Endothelial cell (in vitro differentiated cells): ENCODE data around the gene USP5. TPM values are rescaled to one million over a fixed set of nuclear protein-coding genes. Genes with fewer than 3 reads are reported as not detected.

Source experiments
- DNase-seq: peaks from one replicate; pipeline ENCODE4 v3.0.0; 2021; ENCODE audit warnings: low spot score
- H3K27ac Mint-ChIP-seq: one replicate; pipeline ENCODE4 v1.8.0; 2021; ENCODE audit warnings: mixed read lengths, inconsistent platforms; ENCODE audit not compliant: unreplicated experiment
- H3K27me3 Mint-ChIP-seq: one replicate; pipeline ENCODE4 v1.8.0; 2021; ENCODE audit warnings: mild to moderate bottlenecking, moderate library complexity, mixed read lengths, inconsistent platforms; ENCODE audit not compliant: unreplicated experiment
- H3K36me3 Mint-ChIP-seq: one replicate; pipeline ENCODE4 v1.8.0; 2021; ENCODE audit warnings: mild to moderate bottlenecking, low read depth, mixed read lengths, inconsistent platforms; ENCODE audit not compliant: unreplicated experiment
- H3K4me1 Mint-ChIP-seq: one replicate; pipeline ENCODE4 v1.8.0; 2021; ENCODE audit warnings: mild to moderate bottlenecking, mixed read lengths, inconsistent platforms; ENCODE audit not compliant: unreplicated experiment
- H3K4me3 Mint-ChIP-seq: one replicate; pipeline ENCODE4 v1.8.0; 2021; ENCODE audit warnings: mild to moderate bottlenecking, mixed read lengths, inconsistent platforms; ENCODE audit not compliant: unreplicated experiment
- H3K9me3 Mint-ChIP-seq: one replicate; pipeline ENCODE4 v1.8.0; 2021; ENCODE audit warnings: mixed read lengths, inconsistent platforms; ENCODE audit not compliant: unreplicated experiment
- CTCF ChIP-seq: fragments of 200-600 bp; sonication (generic); IDR thresholded peaks from one replicate; pipeline ENCODE4 v1.5.0; 2021; ENCODE audit warnings: antibody characterized with exemption; ENCODE audit not compliant: unreplicated experiment
- total RNA-seq: library from RNA; stranded (reverse); fragmentation: NEBNext Ultra II Directional; extraction: Animal tissue kit (Norgen Biotek cat#: 25700); gene quantifications from one replicate; pipeline ENCODE4 v1.2.1, GENCODE V29; 2021; ENCODE audit not compliant: unreplicated experiment

USP5 gene
- total RNA-seq, 1 donor from 2014 or later, result 119 TPM

- TF ChIP-seq CTCF, result no peak
- H3K4me3 Mint-ChIP-seq, result peak overlapping the region; percentile 92
- peak overlapping the region; percentile 5 for H3K27ac Mint-ChIP-seq
- H3K9me3 Mint-ChIP-seq, result no peaks in the 10 kb centered on the region
- peaks cover 54% of the 10 kb centered on the region for H3K4me1 Mint-ChIP-seq
- H3K27me3 Mint-ChIP-seq, result peaks cover 24% of the 10 kb centered on the region
- DNase-seq, result no peak
- peaks cover 13% of the 10 kb centered on the region for H3K36me3 Mint-ChIP-seq
Observed at GRCh38 chr12:6823182-6824084, 28.5 kb upstream of the USP5 start.

- Mint-ChIP-seq H3K27ac (no peak overlapping the region), H3K27me3 (peaks cover 27% of the 10 kb centered on the region), H3K36me3 (peaks cover 13% of the 10 kb centered on the region), H3K4me3 (peak overlapping the region; percentile 70), H3K4me1 (peaks cover 51% of the 10 kb centered on the region), H3K9me3 (no peaks in the 10 kb centered on the region)
- DNase-seq, result no peak
- TF ChIP-seq CTCF, result no peak
Observed at GRCh38 chr12:6824085-6824775, 27.7 kb upstream of the USP5 start.

GRCh38 chr12:6824901-6825381 lies 27.0 kb upstream of the USP5 start:
- peak overlapping the region; percentile 62 for H3K4me3 Mint-ChIP-seq
- H3K9me3 Mint-ChIP-seq, result no peaks in the 10 kb centered on the region
- no peak overlapping the region for H3K27ac Mint-ChIP-seq
- peaks cover 13% of the 10 kb centered on the region for H3K36me3 Mint-ChIP-seq
- H3K27me3 Mint-ChIP-seq, result peaks cover 26% of the 10 kb centered on the region
- no peak for DNase-seq
- no peak for TF ChIP-seq CTCF
- peaks cover 46% of the 10 kb centered on the region for H3K4me1 Mint-ChIP-seq

- Mint-ChIP-seq H3K27ac (no peak overlapping the region), H3K36me3 (peaks cover 13% of the 10 kb centered on the region), H3K4me3 (peak overlapping the region; percentile 69), H3K4me1 (peaks cover 41% of the 10 kb centered on the region), H3K27me3 (peaks cover 25% of the 10 kb centered on the region), H3K9me3 (no peaks in the 10 kb centered on the region)
- DNase-seq, result peak; percentile 94
- peak; percentile 88 for TF ChIP-seq CTCF
Observed at GRCh38 chr12:6825398-6826124, 26.4 kb upstream of the USP5 start.
